COR-L47 (cell line): ENCODE measurements around the gene NDUFS5.
"Not testable (repeated sequence)": the region's sequence is repeated elsewhere in the genome, so short reads cannot be mapped to it uniquely, and the experiment has no call there.

Source experiments
- DNase-seq: peaks from one replicate; lab custom pipeline; 2025; lab: John Stamatoyannopoulos, UW

Gene NDUFS5

GRCh38 chr1:39016604-39017171, 9.5 kb upstream of the NDUFS5 start:
- no peak for DNase-seq

GRCh38 chr1:39017266-39017665, 8.9 kb upstream of the NDUFS5 start:
- no peak for DNase-seq

- not testable (repeated sequence) for DNase-seq
These were observed 5.7 kb upstream of the NDUFS5 start for GRCh38 chr1:39020494-39020893.

- DNase-seq, result no peak
These were observed 4.7 kb upstream of the NDUFS5 start for GRCh38 chr1:39021426-39021825.

GRCh38 chr1:39023140-39023539, 3.0 kb upstream of the NDUFS5 start:
- no peak for DNase-seq

- DNase-seq, result no peak
These were observed 837 bp downstream of the NDUFS5 start for GRCh38 chr1:39026866-39027507.

GRCh38 chr1:39034114-39034654, 8.0 kb downstream of the NDUFS5 start:
- no peak for DNase-seq

GRCh38 chr1:39036678-39037077, 10.5 kb downstream of the NDUFS5 start:
- DNase-seq, result no peak

- DNase-seq, result no peak
These were observed 17.4 kb downstream of the NDUFS5 start for GRCh38 chr1:39043513-39043912.

- no peak for DNase-seq
These were observed 18.6 kb downstream of the NDUFS5 start for GRCh38 chr1:39044762-39045161.

GRCh38 chr1:39045231-39045630, 19.1 kb downstream of the NDUFS5 start:
- DNase-seq, result no peak

- DNase-seq, result no peak
These were observed 20.6 kb downstream of the NDUFS5 start for GRCh38 chr1:39046613-39047210.

GRCh38 chr1:39047374-39048229, 21.5 kb downstream of the NDUFS5 start:
- DNase-seq, result no peak

- no peak for DNase-seq
These were observed 22.7 kb downstream of the NDUFS5 start for GRCh38 chr1:39048745-39049370.

GRCh38 chr1:39050001-39050400, 23.9 kb downstream of the NDUFS5 start:
- no peak for DNase-seq

GRCh38 chr1:39051193-39051850, 25.2 kb downstream of the NDUFS5 start:
- not testable (repeated sequence) for DNase-seq

- no peak for DNase-seq
These were observed 25.8 kb downstream of the NDUFS5 start for GRCh38 chr1:39051956-39052355.

GRCh38 chr1:39055213-39055710, 29.1 kb downstream of the NDUFS5 start:
- DNase-seq, result not testable (repeated sequence)

- not testable (repeated sequence) for DNase-seq
These were observed 35.4 kb downstream of the NDUFS5 start for GRCh38 chr1:39061516-39061915.

GRCh38 chr1:39061951-39062350, 35.8 kb downstream of the NDUFS5 start:
- no peak for DNase-seq

GRCh38 chr1:39063191-39063590, 37.0 kb downstream of the NDUFS5 start:
- DNase-seq, result no peak
